ENCODE results near the gene NOP53. TPM values are rescaled to one million over a fixed set of nuclear protein-coding genes. Genes with fewer than 3 reads are reported as not detected.
A peak's percentile ranks its signal among the peaks of the same experiment; 100 is the strongest.

The NOP53 gene
- total and polyA plus RNA-seq, 2 of the 8 experiments (the other 6 are each of a cell fraction or from before 2014, with no cell fraction given) = 107 to 245 TPM

DNA sequence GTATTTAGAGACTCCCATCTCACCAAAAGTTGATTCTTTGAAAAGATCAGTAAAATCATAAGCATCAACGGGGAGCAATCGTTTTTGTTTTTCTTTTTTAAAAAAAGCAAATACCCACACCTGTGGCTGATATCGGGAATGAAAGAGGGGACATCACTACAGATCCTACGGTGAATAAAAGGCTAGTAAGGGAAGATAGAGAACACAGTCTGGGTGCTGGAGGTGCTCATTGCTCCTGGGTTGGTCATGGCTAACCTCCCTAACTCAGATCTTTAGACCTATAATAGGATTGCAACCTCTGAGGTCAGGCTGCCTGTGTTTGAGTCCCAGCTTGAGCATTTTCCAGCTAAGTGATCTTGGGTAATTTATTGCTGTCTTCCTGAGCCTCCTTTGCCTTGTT, 31.0 kb upstream of the NOP53 start:
- CTCF ChIA-PET (ENCODE audit: partially characterized antibody) = interaction anchor here (0.7 to 24.9 kb wide), 12 partner anchors 11 to 430 kb away, joined by 3 to 436 read pairs (median 30); partner anchors contain the start of gene NOP53
- H3K27me3 ChIP-seq (replicated peaks in 1 of 4; ENCODE audit: control insufficient read depth in 3 of 4, extremely low read depth in 1 of 4, insufficient read depth in 3 of 4, low read length in 3 of 4) = no peaks in the 10 kb centered on the region
- H3K23ac ChIP-seq (ENCODE audit: insufficient read length) = no peak overlapping the region
- no peak overlapping the region for H2BK20ac ChIP-seq (ENCODE audit: low read length)
- no peak overlapping the region for H3K56ac ChIP-seq (replicated peaks; ENCODE audit: insufficient read length, low read depth, low read length)
- H3K14ac ChIP-seq (ENCODE audit: insufficient read length) = no peak overlapping the region
- no peak overlapping the region for H4K91ac ChIP-seq (replicated peaks; ENCODE audit: insufficient read length, low read length)
- FAIRE-seq = no peak
- peak overlapping the region in 1 of 4 experiments; percentile 66; a peak in 1 of 8 replicates for H3K4me3 ChIP-seq (ENCODE audit: extremely low read depth in 1 of 4, insufficient read depth in 2 of 4, low read depth in 3 of 4, low read length in 4 of 4)
- H3K79me1 ChIP-seq (ENCODE audit: low read depth, low read length) = no peaks in the 10 kb centered on the region
- no peaks in the 10 kb centered on the region for H3K36me3 ChIP-seq (ENCODE audit: control insufficient read depth in 2 of 4, insufficient read depth in 4 of 4, low read length in 3 of 4)
- TF ChIP-seq ASH2L (IDR thresholded peaks at IDR 0.05; ENCODE audit: low read length) = no peak
- TF ChIP-seq FOSL1 (IDR thresholded peaks at IDR 0.05; ENCODE audit: insufficient read depth, low read depth, low read length) = no peak
- no peak for TF ChIP-seq CREB1 (IDR thresholded peaks at IDR 0.05)
- no peak for TF ChIP-seq CEBPB (IDR thresholded peaks at IDR 0.05; ENCODE audit: low read depth, low read length)
- no peak for TF ChIP-seq CTBP2 (IDR thresholded peaks at IDR 0.05; ENCODE audit: borderline replicate concordance, insufficient read depth, insufficient read length, low read length)
- no peak for TF ChIP-seq TCF12 (IDR thresholded peaks at IDR 0.05; ENCODE audit: low read depth, low read length)
- no peak for TF ChIP-seq SAP30 (IDR thresholded peaks at IDR 0.05; ENCODE audit: insufficient read depth, insufficient replicate concordance, low read length)
- no peak for TF ChIP-seq NANOG (IDR thresholded peaks at IDR 0.05; ENCODE audit: insufficient read depth, low read depth, low read length, poor library complexity, severe bottlenecking)
- no peak for TF ChIP-seq YY1 (IDR thresholded peaks at IDR 0.05; ENCODE audit: low read depth, low read length)
- TF ChIP-seq SIRT6 (IDR thresholded peaks at IDR 0.05; ENCODE audit: low read length) = no peak
- TF ChIP-seq HDAC6 (IDR thresholded peaks at IDR 0.05; ENCODE audit: low read depth, low read length) = no peak
- TF ChIP-seq NRF1 (IDR thresholded peaks at IDR 0.05; ENCODE audit: low read depth, low read length) = no peak
- TF ChIP-seq EGR1 (IDR thresholded peaks at IDR 0.05; ENCODE audit: borderline replicate concordance, low read depth, low read length) = no peak
- TF ChIP-seq KDM4A (IDR thresholded peaks at IDR 0.05; ENCODE audit: low read depth, low read length, severe bottlenecking) = no peak
- no peak overlapping the region for H2BK15ac ChIP-seq (ENCODE audit: low read length)
- no peak overlapping the region for H2AK5ac ChIP-seq (ENCODE audit: low read depth, low read length)
- peaks cover 0 to 4% (median 3%) of the 10 kb centered on the region in 4 experiments; a peak in 4 of 7 replicates for H3K4me1 ChIP-seq (replicated peaks in 1 of 4; ENCODE audit: control insufficient read depth in 3 of 4, insufficient read depth in 4 of 4, low read length in 3 of 4)
- no peak overlapping the region for H4K8ac ChIP-seq (ENCODE audit: extremely low read depth, insufficient read depth, low read length)
- no peaks in the 10 kb centered on the region for H4K20me1 ChIP-seq (replicated peaks in 1 of 2; ENCODE audit: control insufficient read depth in 1 of 2, insufficient read depth in 2 of 2, low read length in 2 of 2)
- H3K9me3 ChIP-seq (ENCODE audit: insufficient read depth in 2 of 2, low read depth in 1 of 2, low read length in 1 of 2) = peaks cover 3% of the 10 kb centered on the region in 2 experiments; a peak in 1 of 4 replicates
- no peak overlapping the region for H3K9ac ChIP-seq (replicated peaks in 1 of 4; ENCODE audit: extremely low read depth in 1 of 4, low read depth in 3 of 4, low read length in 3 of 4)
- H2AFZ ChIP-seq (ENCODE audit: low read length) = no peak overlapping the region
- H2BK5ac ChIP-seq (ENCODE audit: low read depth, low read length) = no peak overlapping the region
- peaks cover 5% of the 10 kb centered on the region; the same call in 1 of the 2 replicates for H3K23me2 ChIP-seq (ENCODE audit: low read depth, low read length)
- H4K5ac ChIP-seq (ENCODE audit: insufficient read length, low read depth, low read length) = no peak overlapping the region
- H3K27ac ChIP-seq (ENCODE audit: low read depth, low read length) = no peak overlapping the region
- POLR2A ChIA-PET (ENCODE audit: partially characterized antibody) = interaction anchor here (0.6 to 2.7 kb wide), 4 partner anchors 10 to 135 kb away, joined by 3 to 15 read pairs (median 4); partner anchors contain the start of gene NOP53
- H2BK120ac ChIP-seq (replicated peaks; ENCODE audit: low read depth, low read length) = no peak overlapping the region
- 84% methylated on average over 4 of the region's 4 CpGs; no CpG with 5 or more reads in 1 of the 2 experiments for WGBS, 2 experiments (ENCODE audit: extremely low coverage in 1 of 2, insufficient coverage in 1 of 2, insufficient read length in 1 of 2, insufficient replicate concordance in 2 of 2, low coverage in 1 of 2, low lambda C conversion rate in 2 of 2, missing lambda C conversion rate in 1 of 2)
- H3K4me2 ChIP-seq (ENCODE audit: insufficient read depth in 1 of 2, low read depth in 2 of 2, low read length in 2 of 2) = no peak overlapping the region
- DNase-seq (ENCODE audit: low read depth in 1 of 2, low spot score in 2 of 2) = no peak
- no peak overlapping the region for H3K4ac ChIP-seq (replicated peaks; ENCODE audit: insufficient read length, low read depth, low read length)
- no peak overlapping the region for H2BK12ac ChIP-seq (ENCODE audit: low read depth, low read length)
- no peaks in the 10 kb centered on the region for H3K79me2 ChIP-seq (ENCODE audit: control insufficient read depth in 1 of 2, insufficient read depth in 2 of 2, low read length in 2 of 2)
- H3K18ac ChIP-seq (ENCODE audit: extremely low read depth, low read length) = no peak overlapping the region
